SK-N-SH (cell line): ENCODE data around the gene CDR2. TPM values are rescaled to one million over a fixed set of nuclear protein-coding genes. Genes with fewer than 3 reads are reported as not detected.

ENCODE experiments used
- CTCF ChIA-PET: fragments of 300-600, 350-600 bp; formaldehyde crosslinking; extraction: SDS; loops from one replicate; lab custom pipeline; 2021; lab: Yijun Ruan, JAX
- POLR2A ChIA-PET: fragments of 350-600 bp; sonication (Branson Sonifier 250); formaldehyde crosslinking; extraction: SDS; loops from one replicate; lab custom pipeline; 2020; ENCODE audit warnings: antibody characterized with exemption, inconsistent platforms; lab: Yijun Ruan, JAX
- DNase-seq: peaks from one replicate; pipeline ENCODE4 v3.0.0; 2012
- H2AFZ ChIP-seq: fragments of 200-600 bp; sonication (generic); 2 replicates; pipeline ENCODE4 v1.8.1; 2016; ENCODE audit warnings: antibody characterized with exemption, mild to moderate bottlenecking, low read depth
- H3F3A ChIP-seq: fragments of 200-600 bp; sonication (generic); replicated peaks from 2 replicates; pipeline ENCODE3; 2016; ENCODE audit warnings: antibody characterized with exemption, mild to moderate bottlenecking; ENCODE audit not compliant: insufficient read depth
- H3K27ac ChIP-seq, 2 experiments: fragments of 200-500 bp in 1 of 2; fragments of 200-600 bp in 1 of 2; sonication (Bioruptor generic) in 1 of 2; sonication (generic), shearing (Covaris generic) in 1 of 2; 2 replicates each; pipeline versions ENCODE4 v1.5.1 to v1.6.1; 2014 to 2016; ENCODE audit warnings: low read depth in 2 of 2, inconsistent platforms in 1 of 2, low read length in 1 of 2, mild to moderate bottlenecking in 1 of 2, mixed read lengths in 1 of 2
- H3K27me3 ChIP-seq: fragments of 200-600 bp; sonication (generic), shearing (Covaris generic); 2 replicates; pipeline ENCODE4 v1.6.1; 2016; ENCODE audit warnings: mixed run types; ENCODE audit not compliant: insufficient read depth
- H3K36me3 ChIP-seq, 2 experiments: fragments of 200-500 bp in 1 of 2; fragments of 200-600 bp in 1 of 2; sonication (Bioruptor generic) in 1 of 2; sonication (generic) in 1 of 2; replicated peaks in 1 of 2; 2 replicates each; pipeline versions ENCODE3 to v1.5.1; 2014 to 2016; ENCODE audit warnings: low read length in 1 of 2, mild to moderate bottlenecking in 1 of 2; ENCODE audit not compliant: insufficient read depth in 2 of 2, control insufficient read depth in 1 of 2
- H3K4me1 ChIP-seq, 2 experiments: fragments of 200-500 bp in 1 of 2; fragments of 200-600 bp in 1 of 2; sonication (Bioruptor generic) in 1 of 2; sonication (generic), shearing (Covaris generic) in 1 of 2; 2 replicates each; pipeline versions ENCODE4 v1.5.1 to v1.6.1; 2014 to 2016; ENCODE audit warnings: low read depth in 1 of 2, low read length in 1 of 2, mixed run types in 1 of 2; ENCODE audit not compliant: insufficient read depth in 2 of 2, control insufficient read depth in 1 of 2
- H3K4me2 ChIP-seq: fragments of 200-600 bp; sonication (generic), shearing (Covaris generic); 2 replicates; pipeline ENCODE4 v1.6.1; 2017; ENCODE audit warnings: mixed run types
- H3K4me3 ChIP-seq, 2 experiments: fragments of 200-500 bp in 1 of 2; fragments of 200-600 bp in 1 of 2; sonication (Bioruptor generic) in 1 of 2; sonication (generic), shearing (Covaris generic) in 1 of 2; 2 replicates each; pipeline versions ENCODE4 v1.5.1 to v1.8.1; 2014 to 2016; ENCODE audit warnings: low read depth in 2 of 2, inconsistent platforms in 1 of 2, low read length in 1 of 2, mild to moderate bottlenecking in 1 of 2, mixed read lengths in 1 of 2, moderate library complexity in 1 of 2
- H3K79me2 ChIP-seq: fragments of 200-600 bp; sonication (generic); 2 replicates; pipeline ENCODE4 v1.8.1; 2017; ENCODE audit warnings: mild to moderate bottlenecking; ENCODE audit not compliant: insufficient read depth
- H3K9ac ChIP-seq: fragments of 200-600 bp; sonication (generic); 2 replicates; pipeline ENCODE4 v1.6.1; 2017; ENCODE audit warnings: mixed run types
- H3K9me2 ChIP-seq: fragments of 200-600 bp; sonication (generic); 2 replicates; pipeline ENCODE4 v1.6.1; 2017; ENCODE audit warnings: mixed run types
- H3K9me3 ChIP-seq: fragments of 200-600 bp; sonication (generic); 2 replicates; pipeline ENCODE4 v1.6.1; 2017; ENCODE audit warnings: mixed run types, mild to moderate bottlenecking, moderate library complexity
- H4K20me1 ChIP-seq: fragments of 200-600 bp; sonication (generic); 2 replicates; pipeline ENCODE4 v1.6.1; 2017; ENCODE audit warnings: mild to moderate bottlenecking, mixed run types; ENCODE audit not compliant: insufficient read depth
- FOSL2 ChIP-seq: IDR thresholded peaks from 2 replicates; pipeline ENCODE4 v1.4.0; 2012; ENCODE audit warnings: low read depth, mild to moderate bottlenecking, moderate library complexity, borderline replicate concordance
- FOXJ3 ChIP-seq: sonication (generic); formaldehyde crosslinking; IDR thresholded peaks from 2 replicates; pipeline ENCODE4 v1.5.1; 2020; ENCODE audit warnings: mild to moderate bottlenecking, missing genetic modification reagents
- GABPA ChIP-seq: IDR thresholded peaks from 2 replicates; pipeline ENCODE4 v1.4.0; 2012; ENCODE audit warnings: low read depth, mild to moderate bottlenecking
- GATA2 ChIP-seq: sonication (generic); formaldehyde crosslinking; IDR thresholded peaks from 2 replicates; pipeline ENCODE4 v1.5.0; 2020; ENCODE audit warnings: mild to moderate bottlenecking, missing genetic modification reagents
- JUND ChIP-seq: IDR thresholded peaks from 2 replicates; pipeline ENCODE4 v1.4.0; 2012
- MEF2A ChIP-seq: IDR thresholded peaks from 2 replicates; pipeline ENCODE4 v1.4.0; 2012; ENCODE audit warnings: low read depth, borderline replicate concordance
- MXI1 ChIP-seq: IDR thresholded peaks from 2 replicates; pipeline ENCODE4 v1.6.1; 2012; ENCODE audit warnings: mild to moderate bottlenecking, low read depth, low read length, improper control_type of control experiment
- NFIC ChIP-seq: IDR thresholded peaks from 2 replicates; pipeline ENCODE4 v1.4.0; 2012; ENCODE audit warnings: borderline replicate concordance
- POLR2AphosphoS5 ChIP-seq: IDR thresholded peaks from 2 replicates; pipeline ENCODE4 v1.6.1; 2012; ENCODE audit warnings: low read depth, low read length
- RFX5 ChIP-seq: IDR thresholded peaks from 2 replicates; pipeline ENCODE4 v1.6.1; 2012; ENCODE audit warnings: mild to moderate bottlenecking, improper control_type of control experiment, low read length
- RXRA ChIP-seq: IDR thresholded peaks from 2 replicates; pipeline ENCODE4 v1.4.0; 2012; ENCODE audit warnings: low read depth, mild to moderate bottlenecking, borderline replicate concordance
- SIN3A ChIP-seq: IDR thresholded peaks from 2 replicates; pipeline ENCODE4 v1.6.1; 2012; ENCODE audit warnings: low read depth, mild to moderate bottlenecking, low read length, moderate library complexity, borderline replicate concordance
- SMC3 ChIP-seq: IDR thresholded peaks from 2 replicates; pipeline ENCODE4 v1.6.1; 2012; ENCODE audit warnings: low read depth, low read length, improper control_type of control experiment
- TCF12 ChIP-seq: IDR thresholded peaks from 2 replicates; pipeline ENCODE4 v1.4.0; 2012
- YY1 ChIP-seq: IDR thresholded peaks from 2 replicates; pipeline ENCODE4 v1.4.0; 2012; ENCODE audit warnings: low read depth, mild to moderate bottlenecking
- WGBS: methylation state at CpG from one replicate; pipeline ENCODE4 v1.1.6; 2017; ENCODE audit warnings: low lambda C conversion rate; 5-methylcytosine and 5-hydroxymethylcytosine counted together
- polyA plus RNA-seq, 3 experiments: library from polyadenylated mRNA; depleted of rRNA; stranded (reverse); fragments of >200 nt; gene quantifications; 2 replicates each; pipeline ENCODE4 v1.2.3, GENCODE V29; 2012
- TF ChIP-seq, protein P1 (sequence below): IDR thresholded peaks from 2 replicates; pipeline ENCODE4 v1.6.1; 2012; ENCODE audit warnings: mild to moderate bottlenecking, low read depth, low read length, moderate library complexity
- TF ChIP-seq, protein P2 (sequence below): IDR thresholded peaks from 2 replicates; pipeline ENCODE4 v1.4.0; 2012; ENCODE audit warnings: low read depth, borderline replicate concordance
- TF ChIP-seq, protein P3 (sequence below): fragments of 200-600 bp; sonication (generic); IDR thresholded peaks from 2 replicates; pipeline ENCODE4 v1.6.1; 2017; ENCODE audit warnings: antibody characterized with exemption, mild to moderate bottlenecking, moderate library complexity

The CDR2 gene
- polyA plus RNA-seq, 1 of the 3 experiments (the other 2 are of a cell fraction), result 30.3 TPM

DNA sequence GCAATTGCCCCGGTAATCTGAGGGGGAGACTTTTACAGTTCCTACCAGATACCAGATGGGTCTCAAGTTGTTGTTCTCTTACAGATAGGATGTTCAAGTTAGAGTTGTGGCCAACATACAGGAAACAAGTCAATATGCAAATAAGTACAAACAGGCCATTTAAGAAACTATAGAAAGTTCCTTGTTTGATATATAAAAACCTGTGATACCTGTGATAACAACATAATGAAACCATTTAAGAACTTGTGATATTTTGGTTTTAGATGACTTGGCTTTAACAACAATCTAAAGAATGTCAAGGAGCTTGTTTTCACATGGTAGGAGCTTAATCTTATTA is 16.8 kb downstream of the CDR2 start:
- Histone ChIP-seq H3F3A (peaks cover 50% of the 10 kb centered on the region), H3K27me3 (no peaks in the 10 kb centered on the region), H3K4me2 (0 out of 2 replicates have a peak overlapping the region, but pooled peaks have one; percentile 3), H3K79me2 (peaks cover 82% of the 10 kb centered on the region), H3K4me3 (no peak overlapping the region), H3K4me1 (peaks cover 3 to 16% of the 10 kb centered on the region in 2 experiments; a peak in 3 of 4 replicates), H3K9me3 (no peaks in the 10 kb centered on the region), H3K9ac (no peak overlapping the region), H3K9me2 (no peaks in the 10 kb centered on the region), H3K36me3 (peaks cover 4 to 29% of the 10 kb centered on the region in 2 experiments), H2AFZ (no peak overlapping the region), H3K27ac (peak overlapping the region in 1 of 2 experiments; percentile 81; a peak in 2 of 4 replicates), H4K20me1 (no peaks in the 10 kb centered on the region)
- POLR2A ChIA-PET, result no interaction called here
- CTCF ChIA-PET, result no interaction called here
- 82% methylated on average over 1 of the region's 1 CpG for WGBS
- TF ChIP-seq RFX5 (no peak), SMC3 (no peak), RXRA (no peak), GATA2 (CRISPR knock-in tag) (no peak), SIN3A (no peak), FOSL2 (no peak), TCF12 (no peak), YY1 (no peak), GABPA (no peak), POLR2AphosphoS5 (no peak), MEF2A (no peak), FOXJ3 (CRISPR knock-in tag) (no peak), NFIC (no peak), MXI1 (no peak), JUND (no peak)
- TF ChIP-seq, protein P1, sequence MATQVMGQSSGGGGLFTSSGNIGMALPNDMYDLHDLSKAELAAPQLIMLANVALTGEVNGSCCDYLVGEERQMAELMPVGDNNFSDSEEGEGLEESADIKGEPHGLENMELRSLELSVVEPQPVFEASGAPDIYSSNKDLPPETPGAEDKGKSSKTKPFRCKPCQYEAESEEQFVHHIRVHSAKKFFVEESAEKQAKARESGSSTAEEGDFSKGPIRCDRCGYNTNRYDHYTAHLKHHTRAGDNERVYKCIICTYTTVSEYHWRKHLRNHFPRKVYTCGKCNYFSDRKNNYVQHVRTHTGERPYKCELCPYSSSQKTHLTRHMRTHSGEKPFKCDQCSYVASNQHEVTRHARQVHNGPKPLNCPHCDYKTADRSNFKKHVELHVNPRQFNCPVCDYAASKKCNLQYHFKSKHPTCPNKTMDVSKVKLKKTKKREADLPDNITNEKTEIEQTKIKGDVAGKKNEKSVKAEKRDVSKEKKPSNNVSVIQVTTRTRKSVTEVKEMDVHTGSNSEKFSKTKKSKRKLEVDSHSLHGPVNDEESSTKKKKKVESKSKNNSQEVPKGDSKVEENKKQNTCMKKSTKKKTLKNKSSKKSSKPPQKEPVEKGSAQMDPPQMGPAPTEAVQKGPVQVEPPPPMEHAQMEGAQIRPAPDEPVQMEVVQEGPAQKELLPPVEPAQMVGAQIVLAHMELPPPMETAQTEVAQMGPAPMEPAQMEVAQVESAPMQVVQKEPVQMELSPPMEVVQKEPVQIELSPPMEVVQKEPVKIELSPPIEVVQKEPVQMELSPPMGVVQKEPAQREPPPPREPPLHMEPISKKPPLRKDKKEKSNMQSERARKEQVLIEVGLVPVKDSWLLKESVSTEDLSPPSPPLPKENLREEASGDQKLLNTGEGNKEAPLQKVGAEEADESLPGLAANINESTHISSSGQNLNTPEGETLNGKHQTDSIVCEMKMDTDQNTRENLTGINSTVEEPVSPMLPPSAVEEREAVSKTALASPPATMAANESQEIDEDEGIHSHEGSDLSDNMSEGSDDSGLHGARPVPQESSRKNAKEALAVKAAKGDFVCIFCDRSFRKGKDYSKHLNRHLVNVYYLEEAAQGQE, result no peak
- TF ChIP-seq, protein P2, sequence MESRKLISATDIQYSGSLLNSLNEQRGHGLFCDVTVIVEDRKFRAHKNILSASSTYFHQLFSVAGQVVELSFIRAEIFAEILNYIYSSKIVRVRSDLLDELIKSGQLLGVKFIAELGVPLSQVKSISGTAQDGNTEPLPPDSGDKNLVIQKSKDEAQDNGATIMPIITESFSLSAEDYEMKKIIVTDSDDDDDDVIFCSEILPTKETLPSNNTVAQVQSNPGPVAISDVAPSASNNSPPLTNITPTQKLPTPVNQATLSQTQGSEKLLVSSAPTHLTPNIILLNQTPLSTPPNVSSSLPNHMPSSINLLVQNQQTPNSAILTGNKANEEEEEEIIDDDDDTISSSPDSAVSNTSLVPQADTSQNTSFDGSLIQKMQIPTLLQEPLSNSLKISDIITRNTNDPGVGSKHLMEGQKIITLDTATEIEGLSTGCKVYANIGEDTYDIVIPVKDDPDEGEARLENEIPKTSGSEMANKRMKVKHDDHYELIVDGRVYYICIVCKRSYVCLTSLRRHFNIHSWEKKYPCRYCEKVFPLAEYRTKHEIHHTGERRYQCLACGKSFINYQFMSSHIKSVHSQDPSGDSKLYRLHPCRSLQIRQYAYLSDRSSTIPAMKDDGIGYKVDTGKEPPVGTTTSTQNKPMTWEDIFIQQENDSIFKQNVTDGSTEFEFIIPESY, result no peak
- TF ChIP-seq, protein P3, sequence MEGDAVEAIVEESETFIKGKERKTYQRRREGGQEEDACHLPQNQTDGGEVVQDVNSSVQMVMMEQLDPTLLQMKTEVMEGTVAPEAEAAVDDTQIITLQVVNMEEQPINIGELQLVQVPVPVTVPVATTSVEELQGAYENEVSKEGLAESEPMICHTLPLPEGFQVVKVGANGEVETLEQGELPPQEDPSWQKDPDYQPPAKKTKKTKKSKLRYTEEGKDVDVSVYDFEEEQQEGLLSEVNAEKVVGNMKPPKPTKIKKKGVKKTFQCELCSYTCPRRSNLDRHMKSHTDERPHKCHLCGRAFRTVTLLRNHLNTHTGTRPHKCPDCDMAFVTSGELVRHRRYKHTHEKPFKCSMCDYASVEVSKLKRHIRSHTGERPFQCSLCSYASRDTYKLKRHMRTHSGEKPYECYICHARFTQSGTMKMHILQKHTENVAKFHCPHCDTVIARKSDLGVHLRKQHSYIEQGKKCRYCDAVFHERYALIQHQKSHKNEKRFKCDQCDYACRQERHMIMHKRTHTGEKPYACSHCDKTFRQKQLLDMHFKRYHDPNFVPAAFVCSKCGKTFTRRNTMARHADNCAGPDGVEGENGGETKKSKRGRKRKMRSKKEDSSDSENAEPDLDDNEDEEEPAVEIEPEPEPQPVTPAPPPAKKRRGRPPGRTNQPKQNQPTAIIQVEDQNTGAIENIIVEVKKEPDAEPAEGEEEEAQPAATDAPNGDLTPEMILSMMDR, result no peak
- no peak for DNase-seq
